Karpas-422 (cell line): ENCODE data around the gene CAPN14. TPM values are rescaled to one million over a fixed set of nuclear protein-coding genes. Genes with fewer than 3 reads are reported as not detected.
"Not testable (repeated sequence)": the region's sequence is repeated elsewhere in the genome, so short reads cannot be mapped to it uniquely, and the experiment has no call there.

Source experiments
- DNase-seq: peaks from one replicate; pipeline ENCODE4 v3.0.0-alpha.2; 2015
- H2AFZ ChIP-seq: fragments of 200-600 bp; sonication (generic); 2 replicates; pipeline ENCODE4 v1.6.1; 2014; ENCODE audit warnings: antibody characterized with exemption, low read length, mixed read lengths
- H3K27ac ChIP-seq: fragments of 200-600 bp; sonication (generic); 2 replicates; pipeline ENCODE4 v1.5.1; 2014; ENCODE audit warnings: mild to moderate bottlenecking, low read length, moderate library complexity
- H3K27me3 ChIP-seq: fragments of 200-600 bp; sonication (generic); 2 replicates; pipeline ENCODE4 v1.6.1; 2014; ENCODE audit warnings: low read length, mixed read lengths
- H3K36me3 ChIP-seq: fragments of 200-600 bp; sonication (generic); 2 replicates; pipeline ENCODE4 v1.6.1; 2014; ENCODE audit warnings: low read length, mixed read lengths; ENCODE audit not compliant: insufficient read depth
- H3K4me1 ChIP-seq: fragments of 200-600 bp; sonication (generic); 2 replicates; pipeline ENCODE4 v1.6.1; 2014; ENCODE audit warnings: mild to moderate bottlenecking, low read length, mixed read lengths
- H3K4me2 ChIP-seq: fragments of 200-600 bp; sonication (generic); 2 replicates; pipeline ENCODE4 v1.6.1; 2014; ENCODE audit warnings: low read length, low read depth, mild to moderate bottlenecking; ENCODE audit not compliant: poor library complexity, severe bottlenecking
- H3K4me3 ChIP-seq: fragments of 200-600 bp; sonication (generic); 2 replicates; pipeline ENCODE4 v1.5.1; 2014; ENCODE audit warnings: mild to moderate bottlenecking, antibody characterized with exemption, low read length, mixed read lengths
- H3K79me2 ChIP-seq: fragments of 200-600 bp; sonication (generic); 2 replicates; pipeline ENCODE4 v1.6.1; 2014; ENCODE audit warnings: mild to moderate bottlenecking, low read length, mixed read lengths
- H3K9ac ChIP-seq: fragments of 200-600 bp; sonication (generic); 2 replicates; pipeline ENCODE4 v1.6.0; 2014; ENCODE audit warnings: low read length
- H3K9me2 ChIP-seq: fragments of 200-600 bp; sonication (generic), shearing (Covaris generic); replicated peaks from 2 replicates; pipeline ENCODE4 v1.6.0; 2014; ENCODE audit warnings: mild to moderate bottlenecking, low read length, moderate library complexity; ENCODE audit not compliant: insufficient read depth
- H3K9me3 ChIP-seq: fragments of 300-700, 200-600 bp; sonication (generic); 2 replicates; pipeline ENCODE4 v1.6.1; 2014; ENCODE audit warnings: low read length, mixed read lengths
- H4K20me1 ChIP-seq: fragments of 200-600 bp; sonication (generic); 2 replicates; pipeline ENCODE4 v1.6.1; 2014; ENCODE audit warnings: mild to moderate bottlenecking, antibody characterized with exemption, low read length, low read depth; ENCODE audit not compliant: insufficient read depth
- total RNA-seq: library from RNA; depleted of rRNA; stranded (reverse); fragments of >200 nt; shearing (Covaris generic); gene quantifications from 2 replicates; pipeline ENCODE4 v1.2.3, GENCODE V29; 2014; ENCODE audit warnings: low replicate concordance

Gene CAPN14
- total RNA-seq, 1 experiment from 2014 or later, result 2.0 TPM

DNA sequence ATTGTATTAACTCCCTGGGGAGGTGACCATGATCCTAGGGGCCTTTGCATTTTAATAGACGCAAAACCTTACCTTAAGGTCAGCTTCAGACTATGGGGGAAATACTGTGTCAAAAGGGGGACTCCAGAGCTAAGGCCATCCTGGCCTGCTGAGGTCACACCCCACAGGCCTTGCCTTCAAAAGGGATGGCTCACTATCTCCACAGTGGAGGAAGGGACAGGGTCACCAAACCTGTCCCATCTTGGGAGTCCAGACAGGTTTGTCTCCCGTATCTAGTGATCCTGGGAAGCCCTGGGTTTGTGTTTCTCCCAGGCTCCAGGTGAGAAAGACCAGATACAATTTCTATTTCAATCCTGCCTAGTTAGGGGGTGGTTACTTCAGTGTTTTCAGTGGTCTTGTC lies 24.9 kb downstream of the CAPN14 start:
- H2AFZ ChIP-seq, result no peak overlapping the region
- no peak overlapping the region for H3K9ac ChIP-seq
- H3K27me3 ChIP-seq, result no peaks in the 10 kb centered on the region
- no peaks in the 10 kb centered on the region for H3K36me3 ChIP-seq
- H3K9me3 ChIP-seq, result no peaks in the 10 kb centered on the region
- H3K4me3 ChIP-seq, result no peak overlapping the region
- no peaks in the 10 kb centered on the region for H4K20me1 ChIP-seq
- DNase-seq, result no peak
- no peak overlapping the region for H3K27ac ChIP-seq
- H3K79me2 ChIP-seq, result no peaks in the 10 kb centered on the region
- peaks cover 11% of the 10 kb centered on the region for H3K4me1 ChIP-seq
- H3K4me2 ChIP-seq, result no peak overlapping the region
- no peaks in the 10 kb centered on the region for H3K9me2 ChIP-seq

GRCh38 chr2:31191931-31192330 lies 25.4 kb downstream of the CAPN14 start:
- no peak for DNase-seq
- no peaks in the 10 kb centered on the region for H3K79me2 ChIP-seq
- H3K4me1 ChIP-seq, result peaks cover 11% of the 10 kb centered on the region
- H3K9me2 ChIP-seq, result no peaks in the 10 kb centered on the region
- no peaks in the 10 kb centered on the region for H4K20me1 ChIP-seq
- H3K27me3 ChIP-seq, result no peaks in the 10 kb centered on the region
- no peak overlapping the region for H3K9ac ChIP-seq
- H2AFZ ChIP-seq, result no peak overlapping the region
- no peak overlapping the region for H3K4me3 ChIP-seq
- H3K4me2 ChIP-seq, result no peak overlapping the region
- H3K9me3 ChIP-seq, result no peaks in the 10 kb centered on the region
- no peak overlapping the region for H3K27ac ChIP-seq
- no peaks in the 10 kb centered on the region for H3K36me3 ChIP-seq

DNA sequence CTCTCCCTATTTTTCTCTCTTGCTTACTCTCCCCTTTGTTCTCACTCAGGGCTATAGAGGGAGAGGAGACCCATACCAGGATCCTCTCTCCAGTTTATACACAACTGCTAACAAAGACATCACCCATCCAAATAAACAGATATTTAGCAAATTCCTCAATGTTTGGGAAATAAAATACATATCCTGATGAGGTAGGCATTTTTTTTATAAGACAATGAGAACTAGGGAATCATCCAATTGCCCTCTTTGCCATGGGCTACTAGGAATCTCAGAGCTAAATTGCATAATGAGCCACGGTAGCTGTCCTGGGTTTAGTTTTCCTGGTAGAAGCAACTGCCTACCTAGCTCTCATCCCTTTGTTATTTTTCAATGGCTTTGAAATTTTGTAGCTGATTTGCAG lies 27.1 kb downstream of the CAPN14 start:
- no peaks in the 10 kb centered on the region for H3K27me3 ChIP-seq
- H3K36me3 ChIP-seq, result no peaks in the 10 kb centered on the region
- no peaks in the 10 kb centered on the region for H4K20me1 ChIP-seq
- H3K4me1 ChIP-seq, result peaks cover 11% of the 10 kb centered on the region
- H3K9ac ChIP-seq, result no peak overlapping the region
- H3K9me3 ChIP-seq, result no peaks in the 10 kb centered on the region
- H3K79me2 ChIP-seq, result no peaks in the 10 kb centered on the region
- no peak for DNase-seq
- no peaks in the 10 kb centered on the region for H3K9me2 ChIP-seq
- no peak overlapping the region for H3K27ac ChIP-seq
- no peak overlapping the region for H3K4me3 ChIP-seq
- no peak overlapping the region for H3K4me2 ChIP-seq
- no peak overlapping the region for H2AFZ ChIP-seq

GRCh38 chr2:31189141-31189540 lies 28.2 kb downstream of the CAPN14 start:
- H3K36me3 ChIP-seq, result no peaks in the 10 kb centered on the region
- no peak overlapping the region for H2AFZ ChIP-seq
- H4K20me1 ChIP-seq, result no peaks in the 10 kb centered on the region
- H3K9me3 ChIP-seq, result no peaks in the 10 kb centered on the region
- no peaks in the 10 kb centered on the region for H3K9me2 ChIP-seq
- no peak overlapping the region for H3K4me2 ChIP-seq
- peaks cover 5% of the 10 kb centered on the region for H3K4me1 ChIP-seq
- no peak overlapping the region for H3K4me3 ChIP-seq
- no peaks in the 10 kb centered on the region for H3K79me2 ChIP-seq
- no peak overlapping the region for H3K9ac ChIP-seq
- no peak for DNase-seq
- H3K27me3 ChIP-seq, result no peaks in the 10 kb centered on the region
- no peak overlapping the region for H3K27ac ChIP-seq

DNA sequence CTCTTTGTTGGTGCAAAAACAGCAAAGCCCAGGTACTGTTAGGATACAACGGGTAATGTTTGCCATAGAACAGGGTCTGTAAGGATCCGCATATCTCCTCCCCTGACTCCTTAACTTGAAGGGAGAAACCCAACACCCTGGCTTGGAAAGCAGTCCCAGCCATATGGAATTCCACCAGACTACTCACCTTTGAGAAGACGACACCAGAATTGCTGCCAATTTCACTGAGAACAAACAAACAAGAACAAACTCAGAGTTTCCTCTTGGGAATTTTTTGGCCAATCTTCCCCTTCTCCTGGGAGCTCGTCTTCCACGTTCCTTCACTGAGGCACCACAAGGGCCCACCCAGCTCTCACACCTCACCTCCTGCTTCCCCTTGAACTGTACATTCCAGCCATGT lies 29.2 kb downstream of the CAPN14 start:
- Histone ChIP-seq H3K4me3 (no peak overlapping the region), H3K9me2 (no peaks in the 10 kb centered on the region), H3K27ac (no peak overlapping the region), H3K4me2 (no peak overlapping the region), H3K79me2 (no peaks in the 10 kb centered on the region), H3K27me3 (no peaks in the 10 kb centered on the region), H3K9ac (no peak overlapping the region), H2AFZ (no peak overlapping the region), H4K20me1 (no peaks in the 10 kb centered on the region), H3K9me3 (no peaks in the 10 kb centered on the region), H3K36me3 (no peaks in the 10 kb centered on the region), H3K4me1 (no peaks in the 10 kb centered on the region)
- DNase-seq, result no peak

DNA sequence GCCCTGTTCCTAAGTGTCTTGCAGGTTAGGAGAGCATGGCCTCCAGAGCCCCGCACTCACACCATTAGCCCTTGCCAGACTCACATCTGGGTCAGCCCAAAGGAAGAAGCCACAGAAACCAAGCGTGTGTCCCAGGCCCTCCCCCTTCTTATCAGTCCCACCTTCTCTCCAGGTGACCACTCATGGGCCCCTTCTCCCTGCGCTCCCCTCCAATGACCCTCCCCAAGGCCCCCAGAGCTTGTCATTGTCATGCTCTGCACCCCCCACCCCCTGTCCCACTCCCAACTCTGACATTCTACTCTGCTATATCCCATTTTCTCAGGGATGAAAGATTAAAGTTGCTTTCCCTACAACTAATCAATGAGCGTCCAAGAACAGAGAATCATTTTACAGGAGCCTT lies 30.1 kb downstream of the CAPN14 start:
- H3K4me1 ChIP-seq, result no peaks in the 10 kb centered on the region
- H3K4me3 ChIP-seq, result no peak overlapping the region
- H3K9ac ChIP-seq, result no peak overlapping the region
- no peaks in the 10 kb centered on the region for H3K27me3 ChIP-seq
- H3K36me3 ChIP-seq, result no peaks in the 10 kb centered on the region
- no peak overlapping the region for H3K27ac ChIP-seq
- no peak for DNase-seq
- H2AFZ ChIP-seq, result no peak overlapping the region
- no peaks in the 10 kb centered on the region for H3K79me2 ChIP-seq
- no peaks in the 10 kb centered on the region for H3K9me2 ChIP-seq
- no peaks in the 10 kb centered on the region for H4K20me1 ChIP-seq
- no peaks in the 10 kb centered on the region for H3K9me3 ChIP-seq
- no peak overlapping the region for H3K4me2 ChIP-seq

DNA sequence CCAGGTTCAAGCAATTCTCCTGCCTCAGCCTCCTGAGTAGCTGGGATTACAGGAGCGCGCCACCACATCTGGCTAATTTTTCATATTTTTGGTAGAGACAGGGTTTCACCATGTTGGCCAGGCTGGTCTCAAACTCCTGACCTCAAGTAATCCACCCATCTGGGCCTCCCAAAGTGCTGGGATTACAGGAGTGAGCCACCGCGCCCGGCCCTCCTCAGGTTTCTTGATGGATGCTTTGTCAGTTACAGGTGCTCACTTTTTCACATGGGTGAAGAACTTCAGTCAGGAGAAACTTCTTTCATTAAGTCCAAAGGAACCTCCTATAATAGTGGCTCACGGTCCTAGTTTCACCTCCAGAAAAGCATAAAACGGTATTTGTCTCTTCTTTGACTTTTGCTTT lies 33.3 kb downstream of the CAPN14 start:
- H3K27ac ChIP-seq, H3K79me2 ChIP-seq, H3K9me3 ChIP-seq, H4K20me1 ChIP-seq, H3K36me3 ChIP-seq, H3K4me1 ChIP-seq, DNase-seq, H3K27me3 ChIP-seq, H3K4me3 ChIP-seq, H3K9me2 ChIP-seq, H3K9ac ChIP-seq, H3K4me2 ChIP-seq, H2AFZ ChIP-seq: not testable (repeated sequence)

GRCh38 chr2:31176742-31177141 lies 40.6 kb downstream of the CAPN14 start:
- Histone ChIP-seq H3K9ac (no peak overlapping the region), H4K20me1 (no peaks in the 10 kb centered on the region), H3K4me3 (no peak overlapping the region), H3K9me3 (no peaks in the 10 kb centered on the region), H2AFZ (no peak overlapping the region), H3K27me3 (no peaks in the 10 kb centered on the region), H3K79me2 (no peaks in the 10 kb centered on the region), H3K9me2 (no peaks in the 10 kb centered on the region), H3K4me2 (no peak overlapping the region), H3K27ac (no peak overlapping the region), H3K36me3 (no peaks in the 10 kb centered on the region), H3K4me1 (peaks cover 7% of the 10 kb centered on the region)
- DNase-seq, result no peak

DNA sequence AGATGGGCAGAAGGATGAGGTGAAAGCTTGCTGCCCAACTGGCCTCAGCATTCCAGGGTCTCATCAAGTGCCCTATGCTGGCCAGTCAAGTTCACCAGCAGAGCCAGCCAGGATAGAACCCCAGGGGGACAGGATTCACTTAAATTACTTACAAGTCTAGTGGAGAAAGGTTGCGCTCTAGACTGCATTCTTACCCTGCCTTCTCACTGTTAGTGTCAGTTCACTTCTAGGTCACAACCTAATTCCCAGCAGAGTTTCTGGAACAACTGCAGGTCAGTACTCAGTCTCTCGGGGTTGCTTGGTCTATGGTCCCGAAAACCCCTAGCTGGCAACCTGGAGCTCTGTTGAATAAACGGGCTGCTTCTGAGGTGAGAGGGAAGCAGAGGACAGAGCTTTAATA lies 46.2 kb downstream of the CAPN14 start:
- Histone ChIP-seq H3K9me2 (no peaks in the 10 kb centered on the region), H3K27ac (no peak overlapping the region), H3K36me3 (no peaks in the 10 kb centered on the region), H3K9me3 (no peaks in the 10 kb centered on the region), H4K20me1 (no peaks in the 10 kb centered on the region), H3K4me2 (no peak overlapping the region), H2AFZ (no peak overlapping the region), H3K79me2 (no peaks in the 10 kb centered on the region), H3K9ac (no peak overlapping the region), H3K4me3 (no peak overlapping the region), H3K4me1 (peaks cover 11% of the 10 kb centered on the region), H3K27me3 (no peaks in the 10 kb centered on the region)
- no peak for DNase-seq
